Measurements from ENCODE around the gene NELL1. TPM values are rescaled to one million over a fixed set of nuclear protein-coding genes. Genes with fewer than 3 reads are reported as not detected.

Gene NELL1
- total RNA-seq, 1 experiment from 2014 or later: 0.22 TPM

DNA sequence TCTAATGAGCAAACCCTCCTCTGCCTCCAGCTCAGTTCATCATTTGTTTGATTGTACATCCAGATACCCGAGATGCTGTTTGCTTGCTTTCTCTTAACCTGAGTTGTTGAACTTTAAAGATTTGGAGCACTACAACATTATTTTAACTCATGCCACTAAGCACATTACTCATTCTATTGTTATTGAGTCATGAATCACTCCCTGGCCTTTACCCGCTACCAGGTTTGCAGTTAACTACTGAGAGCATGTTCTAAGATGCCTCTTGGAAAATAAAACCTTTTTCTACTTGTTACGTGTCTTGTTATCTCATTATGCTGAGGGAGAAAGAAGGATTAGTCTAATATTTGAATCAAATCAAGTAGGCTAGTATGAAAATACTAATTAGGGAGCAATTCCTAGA is 802.9 kb downstream of the NELL1 start:
- Histone ChIP-seq H3K4me1 (ENCODE audit: insufficient read depth, low read length) (peaks cover 5% of the 10 kb centered on the region; the same call in 1 of the 2 replicates), H3K27me3 (ENCODE audit: insufficient read depth, low read length) (no peaks in the 10 kb centered on the region), H3K56ac (ENCODE audit: insufficient read length, low read depth, low read length) (no peak overlapping the region), H2BK120ac (ENCODE audit: low read depth, low read length, poor library complexity, severe bottlenecking) (no peak overlapping the region), H3K79me2 (ENCODE audit: insufficient read depth, low read length) (no peaks in the 10 kb centered on the region), H2BK12ac (ENCODE audit: insufficient read length, low read depth, low read length) (no peak overlapping the region), H2BK20ac (ENCODE audit: low read depth, low read length, poor library complexity, severe bottlenecking) (no peak overlapping the region), H2AFZ (ENCODE audit: low read length) (no peak overlapping the region), H4K91ac (ENCODE audit: insufficient read length, low read depth, low read length) (no peak overlapping the region), H3K79me1 (ENCODE audit: insufficient read depth, low read depth, low read length, poor library complexity, severe bottlenecking) (no peaks in the 10 kb centered on the region), H3K23ac (ENCODE audit: insufficient read length, low read depth, low read length) (no peak overlapping the region), H2BK15ac (ENCODE audit: low read depth, low read length) (no peak overlapping the region), H4K8ac (replicated peaks; ENCODE audit: insufficient read length, low read depth, low read length) (no peak overlapping the region), H3K4ac (ENCODE audit: low read depth, low read length) (no peak overlapping the region), H3K14ac (ENCODE audit: insufficient read depth, low read length) (no peak overlapping the region), H4K20me1 (ENCODE audit: control insufficient read depth, insufficient read depth, insufficient read length) (no peaks in the 10 kb centered on the region), H3K4me2 (ENCODE audit: insufficient read depth, insufficient read length, low read length) (no peak overlapping the region), H3K23me2 (ENCODE audit: insufficient read length, low read depth, low read length, poor library complexity, severe bottlenecking) (no peaks in the 10 kb centered on the region), H3K9ac (ENCODE audit: extremely low read depth, insufficient read length, low read length) (no peak overlapping the region), H3K27ac (ENCODE audit: insufficient read length, low read depth, low read length) (no peak overlapping the region), H4K5ac (ENCODE audit: insufficient read length, low read depth, low read length) (no peak overlapping the region), H3T11ph (ENCODE audit: low read length) (no peak overlapping the region), H3K9me3 (ENCODE audit: control insufficient read depth, low read depth, low read length) (no peaks in the 10 kb centered on the region), H2BK5ac (ENCODE audit: insufficient read length, low read length) (no peak overlapping the region), H3K18ac (ENCODE audit: insufficient read length, low read depth, low read length) (no peak overlapping the region), H2AK5ac (ENCODE audit: insufficient read length, low read length) (no peak overlapping the region)
- Mint-ChIP-seq H3K9me3 (no peaks in the 10 kb centered on the region; a peak in 1 of 5 replicates), H3K4me3 (no peak overlapping the region), H3K36me3 (ENCODE audit: insufficient read depth in 1 of 3, low read depth in 3 of 3) (no peaks in the 10 kb centered on the region; a peak in 1 of 7 replicates), H3K4me1 (peaks cover 10 to 17% of the 10 kb centered on the region in 2 experiments), H3K27ac (peak overlapping the region in 1 of 3 experiments; percentile 8; a peak in 1 of 7 replicates), H3K27me3 (ENCODE audit: low read depth) (no peaks in the 10 kb centered on the region)
- WGBS (ENCODE audit: extremely low coverage, insufficient read length, low lambda C conversion rate): no CpG with 5 or more reads among the region's 3 CpGs
- TF ChIP-seq, protein P1, sequence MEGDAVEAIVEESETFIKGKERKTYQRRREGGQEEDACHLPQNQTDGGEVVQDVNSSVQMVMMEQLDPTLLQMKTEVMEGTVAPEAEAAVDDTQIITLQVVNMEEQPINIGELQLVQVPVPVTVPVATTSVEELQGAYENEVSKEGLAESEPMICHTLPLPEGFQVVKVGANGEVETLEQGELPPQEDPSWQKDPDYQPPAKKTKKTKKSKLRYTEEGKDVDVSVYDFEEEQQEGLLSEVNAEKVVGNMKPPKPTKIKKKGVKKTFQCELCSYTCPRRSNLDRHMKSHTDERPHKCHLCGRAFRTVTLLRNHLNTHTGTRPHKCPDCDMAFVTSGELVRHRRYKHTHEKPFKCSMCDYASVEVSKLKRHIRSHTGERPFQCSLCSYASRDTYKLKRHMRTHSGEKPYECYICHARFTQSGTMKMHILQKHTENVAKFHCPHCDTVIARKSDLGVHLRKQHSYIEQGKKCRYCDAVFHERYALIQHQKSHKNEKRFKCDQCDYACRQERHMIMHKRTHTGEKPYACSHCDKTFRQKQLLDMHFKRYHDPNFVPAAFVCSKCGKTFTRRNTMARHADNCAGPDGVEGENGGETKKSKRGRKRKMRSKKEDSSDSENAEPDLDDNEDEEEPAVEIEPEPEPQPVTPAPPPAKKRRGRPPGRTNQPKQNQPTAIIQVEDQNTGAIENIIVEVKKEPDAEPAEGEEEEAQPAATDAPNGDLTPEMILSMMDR (conservative IDR thresholded peaks at IDR 0.05): no peak
- no peak for DNase-seq

Data from H9 (cell line).